SK-N-SH (cell line): ENCODE measurements around the gene FAM168A.
"Not testable (repeated sequence)": the region's sequence is repeated elsewhere in the genome, so short reads cannot be mapped to it uniquely, and the experiment has no call there.

ENCODE experiments used
- CHD2 ChIP-seq: fragments of 150-350 bp; IDR thresholded peaks from 2 replicates; pipeline ENCODE4 v1.6.1; 2018; ENCODE audit warnings: low read length; ENCODE audit not compliant: partially characterized antibody
- CTCF ChIP-seq: fragments of 200-600 bp; sonication (generic); IDR thresholded peaks from 2 replicates; pipeline ENCODE4 v1.6.1; 2017; ENCODE audit warnings: antibody characterized with exemption, mild to moderate bottlenecking, moderate library complexity
- JUND ChIP-seq: IDR thresholded peaks from 2 replicates; pipeline ENCODE4 v1.4.0; 2012
- NRF1 ChIP-seq: IDR thresholded peaks from 2 replicates; pipeline ENCODE4 v1.6.1; 2012; ENCODE audit warnings: low read depth, mild to moderate bottlenecking, low read length
- POLR2AphosphoS5 ChIP-seq: IDR thresholded peaks from 2 replicates; pipeline ENCODE4 v1.6.1; 2012; ENCODE audit warnings: low read depth, low read length
- USF2 ChIP-seq: fragments of 150-350 bp; IDR thresholded peaks from 2 replicates; pipeline ENCODE4 v1.6.1; 2017; ENCODE audit warnings: antibody characterized with exemption, low read length, low read depth, borderline replicate concordance
- YY1 ChIP-seq: IDR thresholded peaks from 2 replicates; pipeline ENCODE4 v1.4.0; 2012; ENCODE audit warnings: low read depth, mild to moderate bottlenecking
- TF ChIP-seq, protein P1 (sequence below): IDR thresholded peaks from 2 replicates; pipeline ENCODE4 v1.4.0; 2012; ENCODE audit warnings: low read depth, borderline replicate concordance
- TF ChIP-seq, protein P2 (sequence below): IDR thresholded peaks from 2 replicates; pipeline ENCODE4 v1.6.1; 2012; ENCODE audit warnings: mild to moderate bottlenecking, low read depth, low read length, moderate library complexity

DNA sequence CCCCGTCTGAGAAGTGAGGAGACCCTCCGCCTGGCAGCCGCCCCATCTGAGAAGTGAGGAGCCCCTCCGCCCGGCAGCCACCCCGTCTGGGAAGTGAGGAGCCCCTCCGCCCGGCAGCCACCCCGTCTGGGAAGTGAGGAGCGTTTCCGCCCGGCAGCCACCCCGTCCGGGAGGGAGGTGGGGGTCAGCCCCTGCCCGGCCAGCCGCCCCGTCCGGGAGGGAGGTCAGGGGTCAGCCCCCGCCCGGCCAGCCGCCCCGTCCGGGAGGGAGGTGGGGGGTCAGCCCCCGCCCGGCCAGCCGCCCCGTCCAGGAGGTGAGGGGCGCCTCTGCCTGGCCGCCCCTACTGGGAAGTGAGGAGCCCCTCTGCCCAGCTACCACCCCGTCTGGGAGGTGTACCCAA is 25.9 kb downstream of the FAM168A start:
- TF ChIP-seq USF2, JUND, CTCF, POLR2AphosphoS5, NRF1, YY1, CHD2: not testable (repeated sequence)
- TF ChIP-seq, protein P1, sequence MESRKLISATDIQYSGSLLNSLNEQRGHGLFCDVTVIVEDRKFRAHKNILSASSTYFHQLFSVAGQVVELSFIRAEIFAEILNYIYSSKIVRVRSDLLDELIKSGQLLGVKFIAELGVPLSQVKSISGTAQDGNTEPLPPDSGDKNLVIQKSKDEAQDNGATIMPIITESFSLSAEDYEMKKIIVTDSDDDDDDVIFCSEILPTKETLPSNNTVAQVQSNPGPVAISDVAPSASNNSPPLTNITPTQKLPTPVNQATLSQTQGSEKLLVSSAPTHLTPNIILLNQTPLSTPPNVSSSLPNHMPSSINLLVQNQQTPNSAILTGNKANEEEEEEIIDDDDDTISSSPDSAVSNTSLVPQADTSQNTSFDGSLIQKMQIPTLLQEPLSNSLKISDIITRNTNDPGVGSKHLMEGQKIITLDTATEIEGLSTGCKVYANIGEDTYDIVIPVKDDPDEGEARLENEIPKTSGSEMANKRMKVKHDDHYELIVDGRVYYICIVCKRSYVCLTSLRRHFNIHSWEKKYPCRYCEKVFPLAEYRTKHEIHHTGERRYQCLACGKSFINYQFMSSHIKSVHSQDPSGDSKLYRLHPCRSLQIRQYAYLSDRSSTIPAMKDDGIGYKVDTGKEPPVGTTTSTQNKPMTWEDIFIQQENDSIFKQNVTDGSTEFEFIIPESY = not testable (repeated sequence)
- TF ChIP-seq, protein P2, sequence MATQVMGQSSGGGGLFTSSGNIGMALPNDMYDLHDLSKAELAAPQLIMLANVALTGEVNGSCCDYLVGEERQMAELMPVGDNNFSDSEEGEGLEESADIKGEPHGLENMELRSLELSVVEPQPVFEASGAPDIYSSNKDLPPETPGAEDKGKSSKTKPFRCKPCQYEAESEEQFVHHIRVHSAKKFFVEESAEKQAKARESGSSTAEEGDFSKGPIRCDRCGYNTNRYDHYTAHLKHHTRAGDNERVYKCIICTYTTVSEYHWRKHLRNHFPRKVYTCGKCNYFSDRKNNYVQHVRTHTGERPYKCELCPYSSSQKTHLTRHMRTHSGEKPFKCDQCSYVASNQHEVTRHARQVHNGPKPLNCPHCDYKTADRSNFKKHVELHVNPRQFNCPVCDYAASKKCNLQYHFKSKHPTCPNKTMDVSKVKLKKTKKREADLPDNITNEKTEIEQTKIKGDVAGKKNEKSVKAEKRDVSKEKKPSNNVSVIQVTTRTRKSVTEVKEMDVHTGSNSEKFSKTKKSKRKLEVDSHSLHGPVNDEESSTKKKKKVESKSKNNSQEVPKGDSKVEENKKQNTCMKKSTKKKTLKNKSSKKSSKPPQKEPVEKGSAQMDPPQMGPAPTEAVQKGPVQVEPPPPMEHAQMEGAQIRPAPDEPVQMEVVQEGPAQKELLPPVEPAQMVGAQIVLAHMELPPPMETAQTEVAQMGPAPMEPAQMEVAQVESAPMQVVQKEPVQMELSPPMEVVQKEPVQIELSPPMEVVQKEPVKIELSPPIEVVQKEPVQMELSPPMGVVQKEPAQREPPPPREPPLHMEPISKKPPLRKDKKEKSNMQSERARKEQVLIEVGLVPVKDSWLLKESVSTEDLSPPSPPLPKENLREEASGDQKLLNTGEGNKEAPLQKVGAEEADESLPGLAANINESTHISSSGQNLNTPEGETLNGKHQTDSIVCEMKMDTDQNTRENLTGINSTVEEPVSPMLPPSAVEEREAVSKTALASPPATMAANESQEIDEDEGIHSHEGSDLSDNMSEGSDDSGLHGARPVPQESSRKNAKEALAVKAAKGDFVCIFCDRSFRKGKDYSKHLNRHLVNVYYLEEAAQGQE = not testable (repeated sequence)
